HepG2 (cell line): ENCODE results near the gene CNPY1.

Experiments used
- EZH2 ChIP-seq: conservative IDR thresholded peaks from 2 replicates; pipeline ENCODE4 v1.6.1; 2012; ENCODE audit warnings: mild to moderate bottlenecking, low read depth, low read length, moderate library complexity
- NFIC ChIP-seq: IDR thresholded peaks from 2 replicates; pipeline ENCODE4 v1.6.1; 2012; ENCODE audit warnings: mild to moderate bottlenecking, low read length, inconsistent platforms
- NPAS2 ChIP-seq: sonication (generic); formaldehyde crosslinking; IDR thresholded peaks from 2 replicates; pipeline ENCODE4 v1.8.0; 2022; ENCODE audit warnings: mild to moderate bottlenecking, missing genetic modification reagents, borderline replicate concordance
- NR3C1 ChIP-seq: sonication (generic); formaldehyde crosslinking; IDR thresholded peaks from 2 replicates; pipeline ENCODE4 v1.4.0; 2020; ENCODE audit warnings: missing genetic modification reagents
- PHF8 ChIP-seq: sonication (generic); formaldehyde crosslinking; IDR thresholded peaks from 2 replicates; pipeline ENCODE4 v1.5.0; 2020; ENCODE audit warnings: missing genetic modification reagents
- SP1 ChIP-seq, 2 experiments: fragments of 450-650 bp in 1 of 2; sonication (generic) in 1 of 2; formaldehyde crosslinking in 1 of 2; IDR thresholded peaks; 2 replicates each; pipeline versions ENCODE4 v1.4.0 to v1.6.1; 2016 to 2020; ENCODE audit warnings: missing genetic modification reagents in 1 of 2
- ZNF225 ChIP-seq: sonication (generic); formaldehyde crosslinking; IDR thresholded peaks from 2 replicates; pipeline ENCODE4 v1.4.0; 2020; ENCODE audit warnings: mild to moderate bottlenecking, missing genetic modification reagents
- TF ChIP-seq, protein P1 (sequence below): sonication (generic); formaldehyde crosslinking; IDR thresholded peaks from 2 replicates; pipeline ENCODE4 v1.5.0; 2020; ENCODE audit warnings: mild to moderate bottlenecking, missing genetic modification reagents, moderate library complexity
- TF ChIP-seq, protein P2 (sequence below): sonication (generic); formaldehyde crosslinking; IDR thresholded peaks from 2 replicates; pipeline ENCODE4 v1.5.1; 2020; ENCODE audit warnings: mild to moderate bottlenecking, missing genetic modification reagents, moderate library complexity

DNA sequence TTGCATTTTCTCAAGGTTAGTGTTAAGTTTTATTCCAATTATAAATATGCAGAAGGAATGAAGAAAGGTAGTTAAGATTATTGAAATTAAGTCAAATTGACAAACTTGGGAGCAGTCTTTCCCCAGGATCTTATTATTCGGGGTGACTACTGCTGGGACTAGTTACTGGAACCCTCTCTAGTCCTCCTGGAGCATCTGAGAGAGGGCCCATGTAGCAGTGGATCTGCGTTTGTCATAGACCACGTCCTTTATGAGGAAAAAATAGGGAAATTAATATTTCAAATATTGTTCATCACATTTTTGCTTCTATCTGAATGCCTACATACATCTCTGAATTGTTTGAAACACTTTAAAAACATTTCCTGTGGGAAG lies 41.0 kb downstream of the CNPY1 start:
- TF ChIP-seq PHF8, result no peak
- TF ChIP-seq ZNF225 (CRISPR knock-in tag), result no peak
- TF ChIP-seq, protein P1, sequence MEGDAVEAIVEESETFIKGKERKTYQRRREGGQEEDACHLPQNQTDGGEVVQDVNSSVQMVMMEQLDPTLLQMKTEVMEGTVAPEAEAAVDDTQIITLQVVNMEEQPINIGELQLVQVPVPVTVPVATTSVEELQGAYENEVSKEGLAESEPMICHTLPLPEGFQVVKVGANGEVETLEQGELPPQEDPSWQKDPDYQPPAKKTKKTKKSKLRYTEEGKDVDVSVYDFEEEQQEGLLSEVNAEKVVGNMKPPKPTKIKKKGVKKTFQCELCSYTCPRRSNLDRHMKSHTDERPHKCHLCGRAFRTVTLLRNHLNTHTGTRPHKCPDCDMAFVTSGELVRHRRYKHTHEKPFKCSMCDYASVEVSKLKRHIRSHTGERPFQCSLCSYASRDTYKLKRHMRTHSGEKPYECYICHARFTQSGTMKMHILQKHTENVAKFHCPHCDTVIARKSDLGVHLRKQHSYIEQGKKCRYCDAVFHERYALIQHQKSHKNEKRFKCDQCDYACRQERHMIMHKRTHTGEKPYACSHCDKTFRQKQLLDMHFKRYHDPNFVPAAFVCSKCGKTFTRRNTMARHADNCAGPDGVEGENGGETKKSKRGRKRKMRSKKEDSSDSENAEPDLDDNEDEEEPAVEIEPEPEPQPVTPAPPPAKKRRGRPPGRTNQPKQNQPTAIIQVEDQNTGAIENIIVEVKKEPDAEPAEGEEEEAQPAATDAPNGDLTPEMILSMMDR, result no peak
- TF ChIP-seq NR3C1, result no peak
- no peak for TF ChIP-seq NPAS2 (CRISPR knock-in tag)
- TF ChIP-seq EZH2, result no peak
- TF ChIP-seq NFIC, result no peak
- TF ChIP-seq, protein P2, sequence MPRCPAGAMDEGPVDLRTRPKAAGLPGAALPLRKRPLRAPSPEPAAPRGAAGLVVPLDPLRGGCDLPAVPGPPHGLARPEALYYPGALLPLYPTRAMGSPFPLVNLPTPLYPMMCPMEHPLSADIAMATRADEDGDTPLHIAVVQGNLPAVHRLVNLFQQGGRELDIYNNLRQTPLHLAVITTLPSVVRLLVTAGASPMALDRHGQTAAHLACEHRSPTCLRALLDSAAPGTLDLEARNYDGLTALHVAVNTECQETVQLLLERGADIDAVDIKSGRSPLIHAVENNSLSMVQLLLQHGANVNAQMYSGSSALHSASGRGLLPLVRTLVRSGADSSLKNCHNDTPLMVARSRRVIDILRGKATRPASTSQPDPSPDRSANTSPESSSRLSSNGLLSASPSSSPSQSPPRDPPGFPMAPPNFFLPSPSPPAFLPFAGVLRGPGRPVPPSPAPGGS (CRISPR knock-in tag), result no peak
- TF ChIP-seq SP1 (IDR thresholded peaks at IDR 0.05), result no peak
- no peak for TF ChIP-seq SP1 (CRISPR knock-in tag; IDR thresholded peaks at IDR 0.05)
